IMR-90 (cell line): ENCODE data around the gene PPM1J. TPM values are rescaled to one million over a fixed set of nuclear protein-coding genes. Genes with fewer than 3 reads are reported as not detected.

ENCODE experiments used
- ATAC-seq: fragments of 200-7000 bp; cut with Tn5 transposase; 2 replicates; pipeline ENCODE4 v1.9.1; 2020; ENCODE audit warnings: low read depth, mild to moderate bottlenecking, moderate library complexity
- BruUV-seq: library from RNA; stranded (reverse); fragments of 400-500 nt; replicated peaks from 2 replicates; lab custom pipeline; 2021; lab: Mats Ljungman, UMichigan
- CTCF ChIA-PET: fragments of 300-600 bp; formaldehyde crosslinking; extraction: SDS; loops from one replicate; lab custom pipeline; 2021; ENCODE audit warnings: antibody characterized with exemption; lab: Yijun Ruan, JAX
- POLR2A ChIA-PET: fragments of 300-600 bp; sonication (Branson Sonifier 250); formaldehyde crosslinking; loops from one replicate; lab custom pipeline; 2022; ENCODE audit warnings: antibody characterized with exemption; ENCODE audit not compliant: unreplicated experiment; lab: Charles Lee
- DNase-seq: peaks from one replicate; pipeline ENCODE4 v3.0.0; 2013
- H2AFZ ChIP-seq: replicated peaks from 2 replicates; pipeline ENCODE3; 2013; ENCODE audit warnings: low read length, mild to moderate bottlenecking; ENCODE audit not compliant: poor library complexity
- H2AK5ac ChIP-seq: 2 replicates; pipeline ENCODE4 v1.6.1; 2013; ENCODE audit warnings: low read depth, low read length, inconsistent platforms
- H2AK9ac ChIP-seq: replicated peaks from 2 replicates; pipeline ENCODE3; 2013; ENCODE audit warnings: mild to moderate bottlenecking, low read depth, low read length, moderate library complexity; ENCODE audit not compliant: poor library complexity
- H2BK120ac ChIP-seq: 2 replicates; pipeline ENCODE4 v1.6.1; 2013; ENCODE audit warnings: low read depth, low read length, inconsistent platforms
- H2BK15ac ChIP-seq: 3 replicates; pipeline ENCODE4 v1.6.1; 2013; ENCODE audit warnings: low read depth, low read length, inconsistent platforms
- H2BK20ac ChIP-seq: 2 replicates; pipeline ENCODE4 v1.6.1; 2013; ENCODE audit warnings: low read depth, mild to moderate bottlenecking, inconsistent platforms, low read length, moderate library complexity
- H2BK5ac ChIP-seq: 2 replicates; pipeline ENCODE4 v1.6.1; 2013; ENCODE audit warnings: mild to moderate bottlenecking, low read depth, low read length, inconsistent platforms; ENCODE audit not compliant: poor library complexity, severe bottlenecking
- H3K14ac ChIP-seq: replicated peaks from 2 replicates; pipeline ENCODE4 v1.6.1; 2013; ENCODE audit warnings: low read depth, low read length, inconsistent platforms
- H3K18ac ChIP-seq: 2 replicates; pipeline ENCODE4 v1.6.1; 2013; ENCODE audit warnings: low read depth, low read length, control low read depth
- H3K23ac ChIP-seq: 2 replicates; pipeline ENCODE4 v1.6.1; 2013; ENCODE audit warnings: low read depth, low read length, inconsistent platforms
- H3K27ac ChIP-seq: 2 replicates; pipeline ENCODE4 v1.5.1; 2013; ENCODE audit warnings: mild to moderate bottlenecking, control low read depth, low read length; ENCODE audit not compliant: insufficient read depth
- H3K27me3 ChIP-seq: 2 replicates; pipeline ENCODE4 v1.6.1; 2013; ENCODE audit warnings: low read length; ENCODE audit not compliant: control insufficient read depth, insufficient read depth
- H3K36me3 ChIP-seq: 2 replicates; pipeline ENCODE4 v1.6.1; 2013; ENCODE audit warnings: low read length, mixed read lengths; ENCODE audit not compliant: control insufficient read depth, insufficient read depth
- H3K4ac ChIP-seq: 2 replicates; pipeline ENCODE4 v1.6.1; 2013; ENCODE audit warnings: low read depth, low read length, inconsistent platforms
- H3K4me1 ChIP-seq: 2 replicates; pipeline ENCODE4 v1.6.1; 2013; ENCODE audit warnings: low read length, mixed read lengths; ENCODE audit not compliant: control insufficient read depth, insufficient read depth
- H3K4me2 ChIP-seq: 2 replicates; pipeline ENCODE4 v1.6.1; 2013; ENCODE audit warnings: low read depth, mild to moderate bottlenecking, control low read depth, low read length, moderate library complexity
- H3K4me3 ChIP-seq: 2 replicates; pipeline ENCODE4 v1.5.1; 2013; ENCODE audit warnings: low read depth, mild to moderate bottlenecking, control low read depth, low read length, moderate library complexity; ENCODE audit not compliant: insufficient read depth
- H3K56ac ChIP-seq: 2 replicates; pipeline ENCODE4 v1.6.1; 2013; ENCODE audit warnings: low read length, inconsistent platforms; ENCODE audit not compliant: insufficient read depth; ENCODE audit errors: extremely low read depth
- H3K79me1 ChIP-seq, 2 experiments: 2 replicates each; pipeline ENCODE4 v1.6.1; 2013; ENCODE audit warnings: low read length in 2 of 2, inconsistent platforms in 1 of 2, low read depth in 1 of 2
- H3K9ac ChIP-seq: 2 replicates; pipeline ENCODE4 v1.6.1; 2013; ENCODE audit warnings: low read depth, low read length, control low read depth
- H3K9me1 ChIP-seq: 2 replicates; pipeline ENCODE4 v1.6.1; 2013; ENCODE audit warnings: low read length, inconsistent platforms; ENCODE audit not compliant: insufficient read depth
- H3K9me3 ChIP-seq: 2 replicates; pipeline ENCODE4 v1.6.1; 2013; ENCODE audit warnings: low read length; ENCODE audit not compliant: control insufficient read depth, insufficient read depth
- H4K20me1 ChIP-seq: 2 replicates; pipeline ENCODE4 v1.6.1; 2013; ENCODE audit warnings: low read length, inconsistent platforms; ENCODE audit not compliant: insufficient read depth
- H4K5ac ChIP-seq: 2 replicates; pipeline ENCODE4 v1.6.1; 2013; ENCODE audit warnings: mild to moderate bottlenecking, low read depth, low read length, control low read depth
- H4K8ac ChIP-seq, 2 experiments: 2 replicates each; pipeline ENCODE4 v1.6.1; 2013; ENCODE audit warnings: low read depth in 2 of 2, low read length in 2 of 2, control low read depth in 1 of 2, inconsistent platforms in 1 of 2
- H4K91ac ChIP-seq: 2 replicates; pipeline ENCODE4 v1.6.1; 2013; ENCODE audit warnings: low read depth, low read length, inconsistent platforms; ENCODE audit not compliant: insufficient read depth
- BHLHE40 ChIP-seq: fragments of 150-350 bp; IDR thresholded peaks from 2 replicates; pipeline ENCODE4 v1.6.1; 2016; ENCODE audit warnings: mild to moderate bottlenecking, low read depth, low read length
- CHD1 ChIP-seq: IDR thresholded peaks from 2 replicates; pipeline ENCODE4 v1.6.1; 2012; ENCODE audit warnings: low read depth, low read length, improper control_type of control experiment
- FOS ChIP-seq: fragments of 150-350 bp; IDR thresholded peaks from 2 replicates; pipeline ENCODE4 v1.6.1; 2016; ENCODE audit warnings: low read depth, low read length
- MAFK ChIP-seq: IDR thresholded peaks from 2 replicates; pipeline ENCODE4 v1.6.1; 2012; ENCODE audit warnings: low read depth, low read length, improper control_type of control experiment
- NFE2L2 ChIP-seq: fragments of 150-350 bp; IDR thresholded peaks from 2 replicates; pipeline ENCODE4 v1.6.1; 2016; ENCODE audit warnings: low read depth, mild to moderate bottlenecking, low read length
- POLR2A ChIP-seq: IDR thresholded peaks from 2 replicates; pipeline ENCODE4 v1.6.1; 2012; ENCODE audit warnings: mild to moderate bottlenecking, low read depth, low read length
- RCOR1 ChIP-seq: IDR thresholded peaks from 2 replicates; pipeline ENCODE4 v1.6.1; 2012; ENCODE audit warnings: mild to moderate bottlenecking, low read length, improper control_type of control experiment; ENCODE audit not compliant: insufficient replicate concordance
- WGBS, 2 experiments: methylation state at CpG; one replicate each; pipeline versions ENCODE4 v1.1.5 to v1.1.7; 2013; ENCODE audit warnings: missing lambda C conversion rate in 2 of 2; ENCODE audit not compliant: insufficient read length in 1 of 2; ENCODE audit errors: extremely low coverage in 2 of 2; 5-methylcytosine and 5-hydroxymethylcytosine counted together
- dilution Hi-C: fragments of 300-500 bp; cut with HindIII; formaldehyde crosslinking; loops from one replicate; pipeline ENCODE4 v1.14.3; 2018; ENCODE audit warnings: low sequenced_read_pairs; ENCODE audit not compliant: unreplicated experiment
- in situ Hi-C: fragments of 300-500 bp; cut with MboI; formaldehyde crosslinking; loops from 3 replicates; pipeline ENCODE4 v1.14.3; 2019; ENCODE audit warnings: low sequenced_read_pairs, inconsistent platforms, mixed read lengths
- intact Hi-C: fragments of 100-400 bp; cut with micrococcal nuclease; formaldehyde crosslinking; loops from 2 replicates; pipeline ENCODE4 v1.10.0; 2022
- polyA plus RNA-seq, 3 experiments: library from polyadenylated mRNA; depleted of rRNA; stranded (reverse); fragments of >200 nt; gene quantifications; 2 replicates each; pipeline ENCODE4 v1.2.3, GENCODE V29; 2012; ENCODE audit warnings: low replicate concordance in 1 of 3
- total RNA-seq: library from RNA; depleted of rRNA; stranded (reverse); fragments of >200 nt; gene quantifications from 2 replicates; pipeline ENCODE4 v1.2.3, GENCODE V29; 2012

PPM1J gene
- total and polyA plus RNA-seq, 2 of the 4 experiments (the other 2 are of a cell fraction) = 1.8 to 2.4 TPM

DNA sequence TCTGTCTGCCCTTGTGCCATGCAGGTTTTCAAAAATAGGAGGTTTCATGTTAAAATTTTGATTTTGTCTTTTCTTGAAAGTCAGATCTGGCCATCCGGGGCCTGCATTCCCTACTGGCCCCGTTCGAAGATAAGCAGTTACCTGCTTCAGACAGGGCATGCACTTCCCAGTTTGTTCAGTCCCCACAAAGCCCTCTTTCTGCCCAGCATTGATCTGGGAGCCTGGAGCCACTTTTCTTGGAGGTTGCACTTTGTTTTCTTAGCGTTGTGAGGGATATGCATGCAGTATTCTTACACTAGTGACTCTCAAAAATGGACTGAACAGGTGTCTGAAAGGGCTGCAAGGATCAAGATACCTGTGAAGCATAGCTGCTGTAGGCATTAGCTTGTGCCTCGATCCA lies 29.2 kb downstream of the PPM1J start:
- no peak for ATAC-seq
- TF ChIP-seq CHD1 (no peak), MAFK (no peak), POLR2A (no peak), BHLHE40 (no peak), NFE2L2 (no peak), FOS (no peak), RCOR1 (no peak)

More for the DNA sequence above, 29.2 kb downstream of the PPM1J start:
- Histone ChIP-seq H3K56ac (no peak overlapping the region), H2BK20ac (no peak overlapping the region), H2BK15ac (no peak overlapping the region; the same call in 2 of the 3 replicates), H3K4me1 (peaks cover 4% of the 10 kb centered on the region), H2BK120ac (no peak overlapping the region), H4K20me1 (peaks cover 15% of the 10 kb centered on the region; the same call in 1 of the 2 replicates), H3K79me1 (peaks cover 23 to 69% of the 10 kb centered on the region in 2 experiments), H3K9me3 (no peaks in the 10 kb centered on the region), H2AK5ac (no peak overlapping the region), H3K23ac (no peak overlapping the region), H2BK5ac (no peak overlapping the region), H3K14ac (no peak overlapping the region), H2AFZ (no peak overlapping the region), H2AK9ac (no peak overlapping the region), H4K8ac (no peak overlapping the region), H3K36me3 (peaks cover 10% of the 10 kb centered on the region), H3K4me2 (no peak overlapping the region), H3K9ac (no peak overlapping the region), H3K27me3 (no peaks in the 10 kb centered on the region), H4K5ac (no peak overlapping the region), H3K9me1 (peaks cover 21% of the 10 kb centered on the region), H3K4ac (no peak overlapping the region), H3K27ac (no peak overlapping the region), H3K4me3 (no peak overlapping the region), H4K91ac (no peak overlapping the region), H3K18ac (no peak overlapping the region)
- CTCF ChIA-PET = interaction anchor here (0.6 kb wide), 1 partner anchor 250 kb away, joined by 3 read pairs; no protein-coding TSS in a partner anchor
- no peak for DNase-seq
- intact Hi-C loops = no loop called here
- dilution Hi-C loops = no loop called here
- POLR2A ChIA-PET = interaction anchor here (0.6 kb wide), 1 partner anchor 319 kb away, joined by 3 read pairs; no protein-coding TSS in a partner anchor
- in situ Hi-C loops = no loop called here
- WGBS, 2 experiments = no CpG with 5 or more reads among the region's 5 CpGs
- BruUV-seq = no TSS peak
